Upper lobe of left lung (tissue), 6 donors: ENCODE data around the gene CDIPT. TPM values are rescaled to one million over a fixed set of nuclear protein-coding genes. Genes with fewer than 3 reads are reported as not detected.

ENCODE experiments used
- ATAC-seq, 2 donors: fragments of 200-7000 bp; cut with Tn5 transposase; one replicate each; pipeline ENCODE4 v1.9.1; 2022; ENCODE audit warnings: mild to moderate bottlenecking in 2 of 2, moderate library complexity in 2 of 2; ENCODE audit not compliant: low FRiP score in 2 of 2
- DNase-seq, 2 donors: peaks; one replicate each; pipeline ENCODE4 v3.0.0-alpha.2; 2019 to 2020
- H3K27ac ChIP-seq, 4 donors: fragments of 200-600 bp; sonication (generic); one replicate each; pipeline ENCODE4 v1.5.1; 2016 to 2019
- H3K27me3 ChIP-seq, 4 donors: fragments of 200-600 bp; sonication (generic); one replicate each; pipeline ENCODE4 v1.5.1; 2017 to 2019
- H3K36me3 ChIP-seq, 4 donors: fragments of 200-600 bp; sonication (generic); one replicate each; pipeline ENCODE4 v1.5.1; 2016 to 2019
- H3K4me1 ChIP-seq, 4 donors: fragments of 200-600 bp; sonication (generic); one replicate each; pipeline ENCODE4 v1.5.1; 2018 to 2019
- H3K4me3 ChIP-seq, 4 donors: fragments of 200-600 bp; sonication (generic); one replicate each; pipeline ENCODE4 v1.5.1; 2017 to 2019; ENCODE audit warnings: mild to moderate bottlenecking in 2 of 4, moderate library complexity in 1 of 4
- H3K9me3 ChIP-seq, 4 donors: fragments of 200-600 bp; sonication (generic); one replicate each; pipeline ENCODE4 v1.5.1; 2018 to 2019
- CTCF ChIP-seq, 6 experiments: fragments of 450-650 bp in 4 of 6; fragments of 200-600 bp in 2 of 6; sonication (generic) in 2 of 6; IDR thresholded peaks; one replicate each; pipeline ENCODE4 v1.5.1; 2016 to 2019; ENCODE audit warnings: antibody characterized with exemption in 6 of 6
- EP300 ChIP-seq, 4 donors: sonication (generic); formaldehyde crosslinking; IDR thresholded peaks; one replicate each; pipeline ENCODE4 v1.5.1; 2017; ENCODE audit warnings: antibody characterized with exemption in 4 of 4, control low read depth in 2 of 4
- POLR2A ChIP-seq, 4 donors: fragments of 450-650 bp; IDR thresholded peaks; one replicate each; pipeline ENCODE4 v1.5.1; 2016 to 2017; ENCODE audit warnings: antibody characterized with exemption in 4 of 4, mild to moderate bottlenecking in 2 of 4
- POLR2AphosphoS5 ChIP-seq, 2 donors: sonication (generic); formaldehyde crosslinking; IDR thresholded peaks; one replicate each; pipeline ENCODE4 v1.5.1; 2017; ENCODE audit warnings: antibody characterized with exemption in 2 of 2
- WGBS, 2 donors: methylation state at CpG; one replicate each; pipeline ENCODE4 v1.1.5; 2017 to 2018; 5-methylcytosine and 5-hydroxymethylcytosine counted together
- total RNA-seq, 6 donors: library from RNA; depleted of rRNA in 4 of 6; stranded (reverse); fragments of >200 nt in 4 of 6; gene quantifications; one replicate each; pipeline versions ENCODE4 v1.1.0 to v1.2.1, GENCODE V29; 2016 to 2021
- donor health status: DM: no; HTN: no; CAD: no; lungs with moderate emphysema.
- donor health status: DM: no; HTN: yes; CAD: no; lungs with severe emphysema.

The CDIPT gene
- total RNA-seq, 6 donors from 2014 or later, result 60.3 to 119 (median 94.4) TPM

GRCh38 chr16:29909391-29909790 is 46.4 kb upstream of the CDIPT start:
- Histone ChIP-seq H3K9me3 (no peaks in the 10 kb centered on the region), H3K4me1 (no peaks in the 10 kb centered on the region), H3K36me3 (peaks cover 0 to 13% (median 0%) of the 10 kb centered on the region in 4 donors), H3K27me3 (no peaks in the 10 kb centered on the region), H3K4me3 (no peak overlapping the region), H3K27ac (no peak overlapping the region)
- no peak for TF ChIP-seq POLR2AphosphoS5 (IDR thresholded peaks at IDR 0.05)
- TF ChIP-seq EP300 (IDR thresholded peaks at IDR 0.05), result no peak
- TF ChIP-seq CTCF (IDR thresholded peaks at IDR 0.05), result no peak
- no peak for TF ChIP-seq POLR2A (IDR thresholded peaks at IDR 0.05)
- ATAC-seq (no peak), DNase-seq (no peak)
- WGBS, 2 donors, result 63 to 72% methylated on average over 2 of the region's 2 CpGs

- ATAC-seq (no peak), DNase-seq (no peak)
- Histone ChIP-seq H3K9me3 (no peaks in the 10 kb centered on the region), H3K36me3 (peaks cover 0 to 9% (median 0%) of the 10 kb centered on the region in 4 donors), H3K4me1 (no peaks in the 10 kb centered on the region), H3K4me3 (no peak overlapping the region), H3K27me3 (no peaks in the 10 kb centered on the region), H3K27ac (no peak overlapping the region)
- TF ChIP-seq POLR2A (IDR thresholded peaks at IDR 0.05), result no peak
- TF ChIP-seq EP300 (IDR thresholded peaks at IDR 0.05), result no peak
- TF ChIP-seq POLR2AphosphoS5 (IDR thresholded peaks at IDR 0.05), result no peak
- no peak for TF ChIP-seq CTCF (IDR thresholded peaks at IDR 0.05)
- 90 to 95% methylated on average over 2 of the region's 2 CpGs for WGBS, 2 donors
These were observed 45.7 kb upstream of the CDIPT start for GRCh38 chr16:29908719-29909220.

GRCh38 chr16:29907973-29908372 is 44.9 kb upstream of the CDIPT start:
- ATAC-seq (no peak), DNase-seq (no peak)
- H3K4me1 ChIP-seq, result no peaks in the 10 kb centered on the region
- no peaks in the 10 kb centered on the region for H3K27me3 ChIP-seq
- H3K27ac ChIP-seq, result no peak overlapping the region
- peaks cover 0 to 3% (median 0%) of the 10 kb centered on the region in 4 donors for H3K36me3 ChIP-seq
- no peaks in the 10 kb centered on the region for H3K9me3 ChIP-seq
- TF ChIP-seq CTCF (IDR thresholded peaks at IDR 0.05) (no peak), POLR2A (IDR thresholded peaks at IDR 0.05) (no peak), EP300 (IDR thresholded peaks at IDR 0.05) (no peak), POLR2AphosphoS5 (IDR thresholded peaks at IDR 0.05) (no peak)
- no peak overlapping the region for H3K4me3 ChIP-seq
- WGBS, 2 donors, result 68 to 74% methylated on average over 2 of the region's 2 CpGs

- peak in 1 of 2 donors; percentile 66 for DNase-seq
These were observed 43.7 kb upstream of the CDIPT start for GRCh38 chr16:29906520-29907244.

GRCh38 chr16:29905668-29906067 is 42.6 kb upstream of the CDIPT start:
- Histone ChIP-seq H3K36me3 (peaks cover 0 to 3% (median 0%) of the 10 kb centered on the region in 4 donors), H3K27ac (no peak overlapping the region), H3K4me3 (no peak overlapping the region), H3K27me3 (no peaks in the 10 kb centered on the region), H3K4me1 (peaks cover 1 to 7% (median 5%) of the 10 kb centered on the region in 4 donors), H3K9me3 (no peaks in the 10 kb centered on the region)
- ATAC-seq (no peak), DNase-seq (peak in 1 of 2 donors; percentile 60)
- WGBS, 2 donors, result 74 to 86% methylated on average over 9 to 13 of the region's 13 CpGs
- no peak for TF ChIP-seq POLR2AphosphoS5 (IDR thresholded peaks at IDR 0.05)
- TF ChIP-seq EP300 (IDR thresholded peaks at IDR 0.05), result no peak
- TF ChIP-seq POLR2A (IDR thresholded peaks at IDR 0.05), result no peak
- TF ChIP-seq CTCF (IDR thresholded peaks at IDR 0.05), result no peak

More at GRCh38 chr16:29906520-29907244, 43.7 kb upstream of the CDIPT start:
- Histone ChIP-seq H3K4me1 (no peaks in the 10 kb centered on the region), H3K27me3 (no peaks in the 10 kb centered on the region), H3K9me3 (no peaks in the 10 kb centered on the region), H3K27ac (no peak overlapping the region), H3K4me3 (no peak overlapping the region), H3K36me3 (peaks cover 0 to 3% (median 0%) of the 10 kb centered on the region in 4 donors)
- 83% methylated on average over 23 of the region's 23 CpGs for WGBS, 2 donors
- ATAC-seq, result no peak
- no peak for TF ChIP-seq POLR2A (IDR thresholded peaks at IDR 0.05)
